ENCODE results near the gene IKZF4.

GRCh38 chr12:56037161-56037560, 16.3 kb downstream of the IKZF4 start:
- TF ChIP-seq EZH2phosphoT487 (IDR thresholded peaks at IDR 0.05; ENCODE audit: borderline replicate concordance) (no peak), CTCF (conservative IDR thresholded peaks at IDR 0.05; ENCODE audit: low read length) (no peak)

Data from Loucy (cell line).